HepG2 (cell line): ENCODE results near the gene CDC6. TPM values are rescaled to one million over a fixed set of nuclear protein-coding genes. Genes with fewer than 3 reads are reported as not detected.
A peak's percentile ranks its signal among the peaks of the same experiment; 100 is the strongest.

Experiments
- AHR ChIP-seq: IDR thresholded peaks from 2 replicates; pipeline ENCODE4 v1.6.1; 2018; ENCODE audit warnings: missing genetic modification reagents, missing compliant biosample characterization
- ARID4A ChIP-seq: sonication (generic); formaldehyde crosslinking; IDR thresholded peaks from 2 replicates; pipeline ENCODE4 v1.5.0; 2020; ENCODE audit warnings: mild to moderate bottlenecking, missing genetic modification reagents, borderline replicate concordance
- ATF2 ChIP-seq: sonication (generic); formaldehyde crosslinking; IDR thresholded peaks from 2 replicates; pipeline ENCODE4 v1.4.0; 2020; ENCODE audit warnings: missing genetic modification reagents
- CHD4 ChIP-seq: fragments of 200-600 bp; sonication (generic); IDR thresholded peaks from 2 replicates; pipeline ENCODE4 v1.7.0; 2017; ENCODE audit warnings: mild to moderate bottlenecking, low read length, borderline replicate concordance
- GMEB1 ChIP-seq: sonication (generic); formaldehyde crosslinking; IDR thresholded peaks from 2 replicates; pipeline ENCODE4 v1.5.1; 2020; ENCODE audit warnings: missing genetic modification reagents, mild to moderate bottlenecking, borderline replicate concordance
- GTF3A ChIP-seq: sonication (generic); formaldehyde crosslinking; conservative IDR thresholded peaks from 2 replicates; pipeline ENCODE4 v1.4.0; 2020; ENCODE audit warnings: mild to moderate bottlenecking, missing genetic modification reagents
- MAX ChIP-seq: IDR thresholded peaks from 2 replicates; pipeline ENCODE4 v1.6.1; 2012; ENCODE audit warnings: inconsistent platforms
- MYNN ChIP-seq: sonication (generic); formaldehyde crosslinking; IDR thresholded peaks from 2 replicates; pipeline ENCODE4 v1.4.0; 2020; ENCODE audit warnings: mild to moderate bottlenecking, low read depth, missing genetic modification reagents
- NKX3-1 ChIP-seq: sonication (generic); formaldehyde crosslinking; IDR thresholded peaks from 2 replicates; pipeline ENCODE4 v1.5.0; 2020; ENCODE audit warnings: missing genetic modification reagents
- NONO ChIP-seq, 2 experiments: fragments of 450-650 bp in 1 of 2; sonication (generic) in 1 of 2; formaldehyde crosslinking in 1 of 2; IDR thresholded peaks in 1 of 2; conservative IDR thresholded peaks in 1 of 2; 2 replicates each; pipeline versions ENCODE4 v1.6.1 to v1.8.0; 2017 to 2022; ENCODE audit warnings: mild to moderate bottlenecking in 1 of 2, missing genetic modification reagents in 1 of 2, moderate library complexity in 1 of 2
- RFX3 ChIP-seq: IDR thresholded peaks from 2 replicates; pipeline ENCODE4 v1.6.1; 2016; ENCODE audit warnings: missing biosample characterization, missing genetic modification reagents
- SKI ChIP-seq: fragments of 450-650 bp; IDR thresholded peaks from one replicate; pipeline ENCODE4 v1.6.1; 2018; ENCODE audit warnings: mild to moderate bottlenecking; ENCODE audit not compliant: partially characterized antibody
- STAG1 ChIP-seq: sonication (generic); formaldehyde crosslinking; IDR thresholded peaks from 2 replicates; pipeline ENCODE4 v1.4.0; 2020; ENCODE audit warnings: missing genetic modification reagents
- TARDBP ChIP-seq: sonication (generic); formaldehyde crosslinking; IDR thresholded peaks from 2 replicates; pipeline ENCODE4 v1.8.0; 2022; ENCODE audit warnings: mild to moderate bottlenecking, missing genetic modification reagents
- TERF1 ChIP-seq: sonication (generic); formaldehyde crosslinking; IDR thresholded peaks from 2 replicates; pipeline ENCODE4 v1.8.0; 2022; ENCODE audit warnings: mild to moderate bottlenecking, missing genetic modification reagents, moderate library complexity
- ZBTB38 ChIP-seq: sonication (generic); formaldehyde crosslinking; IDR thresholded peaks from 2 replicates; pipeline ENCODE4 v1.5.1; 2020; ENCODE audit warnings: mild to moderate bottlenecking, missing genetic modification reagents
- ZKSCAN5 ChIP-seq: sonication (generic); formaldehyde crosslinking; IDR thresholded peaks from 2 replicates; pipeline ENCODE4 v1.5.1; 2020; ENCODE audit warnings: mild to moderate bottlenecking, missing genetic modification reagents
- ZNF329 ChIP-seq: sonication (generic); formaldehyde crosslinking; IDR thresholded peaks from 2 replicates; pipeline ENCODE4 v1.9.0; 2021; ENCODE audit warnings: low read depth, mild to moderate bottlenecking, missing genetic modification reagents
- ZNF543 ChIP-seq: sonication (generic); formaldehyde crosslinking; IDR thresholded peaks from 2 replicates; pipeline ENCODE4 v1.4.0; 2020; ENCODE audit warnings: mild to moderate bottlenecking, missing genetic modification reagents
- ZNF619 ChIP-seq: sonication (generic); formaldehyde crosslinking; IDR thresholded peaks from 2 replicates; pipeline ENCODE4 v1.4.0; 2020; ENCODE audit warnings: mild to moderate bottlenecking, missing genetic modification reagents
- ZNF891 ChIP-seq: sonication (generic); formaldehyde crosslinking; IDR thresholded peaks from 2 replicates; pipeline ENCODE4 v1.5.0; 2020; ENCODE audit warnings: mild to moderate bottlenecking, missing genetic modification reagents
- polyA plus RNA-seq, 8 experiments: library from polyadenylated mRNA; depleted of rRNA in 3 of 8; stranded (reverse) in 7 of 8; unstranded in 1 of 8; fragments of >200 nt; fragmentation: Illumina TruSeq in 4 of 8; extraction: Trizol in 4 of 8; gene quantifications; 2 replicates each; pipeline versions ENCODE4 v1.2.1 to v1.2.3, GENCODE V29; 2011 to 2016; ENCODE audit warnings: low read depth in 4 of 8, missing spikeins in 1 of 8, mixed read lengths in 1 of 8; ENCODE audit not compliant: insufficient read depth in 1 of 8
- total RNA-seq, 5 experiments: library from RNA; depleted of rRNA; stranded (reverse); fragments of >200 nt; fragmentation: Illumina TruSeq; extraction: Trizol; gene quantifications; 2 replicates each; pipeline ENCODE4 v1.2.3, GENCODE V29; 2016; ENCODE audit warnings: low read depth in 1 of 5

CDC6 gene
- total and polyA plus RNA-seq, 2 of the 13 experiments (the other 11 are each of a cell fraction or from before 2014, with no cell fraction given): 17.4 to 114 TPM

- TF ChIP-seq ARID4A: no peak
- peak; percentile 54 for TF ChIP-seq SKI
- no peak for TF ChIP-seq GMEB1 (CRISPR knock-in tag)
- no peak for TF ChIP-seq AHR (CRISPR knock-in tag)
- TF ChIP-seq RFX3 (CRISPR knock-in tag): no peak
- TF ChIP-seq GTF3A (CRISPR knock-in tag): no peak
- TF ChIP-seq TERF1: no peak
- TF ChIP-seq ZNF543: no peak
- no peak for TF ChIP-seq ZBTB38
- no peak for TF ChIP-seq ZNF619 (CRISPR knock-in tag)
- no peak for TF ChIP-seq ATF2 (CRISPR knock-in tag)
- TF ChIP-seq STAG1 (CRISPR knock-in tag): no peak
- TF ChIP-seq NONO (IDR thresholded peaks at IDR 0.05): no peak
- no peak for TF ChIP-seq NONO (CRISPR knock-in tag; conservative IDR thresholded peaks at IDR 0.05)
- 0 out of 2 replicates have a peak, but pooled peaks have one; percentile 11 for TF ChIP-seq MAX
- peak; percentile 26; the same call in 1 of the 2 replicates for TF ChIP-seq TARDBP (CRISPR knock-in tag)
- TF ChIP-seq CHD4: no peak
- no peak for TF ChIP-seq ZNF891 (CRISPR knock-in tag)
- TF ChIP-seq ZNF329: no peak
- no peak for TF ChIP-seq ZKSCAN5 (CRISPR knock-in tag)
- TF ChIP-seq MYNN (CRISPR knock-in tag): no peak
- TF ChIP-seq NKX3-1 (CRISPR knock-in tag): peak; percentile 95
These were observed 38.5 kb downstream of the CDC6 start (continued) for GRCh38 chr17:40326014-40326831.
